WTC11 (cell line): ENCODE data around the gene NAA80. TPM values are rescaled to one million over a fixed set of nuclear protein-coding genes. Genes with fewer than 3 reads are reported as not detected.

Source experiments
- ATAC-seq: fragments of 200-7000 bp; cut with Tn5 transposase; 2 replicates; pipeline ENCODE4 v1.10.0; 2021; ENCODE audit warnings: mild to moderate bottlenecking, moderate library complexity
- CTCF ChIA-PET: fragments of 300-600 bp; sonication (Branson Sonifier 250); formaldehyde crosslinking; loops from one replicate; lab custom pipeline; 2021; ENCODE audit warnings: antibody characterized with exemption; lab: Charles Lee
- POLR2A ChIA-PET: fragments of 350-600 bp; sonication (Branson Sonifier 250); formaldehyde crosslinking; loops from one replicate; lab custom pipeline; 2021; ENCODE audit warnings: antibody characterized with exemption; lab: Charles Lee
- DNase-seq: peaks from one replicate; pipeline ENCODE4 v3.0.0; 2021; ENCODE audit warnings: low spot score
- H3K27ac Mint-ChIP-seq: 2 replicates; pipeline ENCODE4 v1.8.0; 2021; ENCODE audit warnings: mixed read lengths
- H3K27me3 Mint-ChIP-seq: 2 replicates; pipeline ENCODE4 v1.8.0; 2021; ENCODE audit warnings: low read depth, mild to moderate bottlenecking, moderate library complexity, mixed read lengths
- H3K36me3 Mint-ChIP-seq: 2 replicates; pipeline ENCODE4 v1.8.0; 2021; ENCODE audit warnings: mixed read lengths
- H3K4me1 Mint-ChIP-seq: 2 replicates; pipeline ENCODE4 v1.8.0; 2022; ENCODE audit warnings: mixed read lengths
- H3K4me3 Mint-ChIP-seq: 2 replicates; pipeline ENCODE4 v1.8.0; 2021; ENCODE audit warnings: mild to moderate bottlenecking, moderate library complexity, mixed read lengths
- H3K9me3 Mint-ChIP-seq: 2 replicates; pipeline ENCODE4 v1.8.0; 2021; ENCODE audit warnings: mixed read lengths
- AFF4 ChIP-seq: sonication (generic); formaldehyde crosslinking; IDR thresholded peaks from 2 replicates; pipeline ENCODE4 v1.8.1; 2023; ENCODE audit warnings: mild to moderate bottlenecking, missing genetic modification reagents, borderline replicate concordance
- EMX1 ChIP-seq: fragments of 250-450 bp; sonication (Bioruptor Pico); IDR thresholded peaks from 2 replicates; pipeline ENCODE4 v1.8.0; 2021; ENCODE audit warnings: mild to moderate bottlenecking
- FOXJ3 ChIP-seq: sonication (generic); formaldehyde crosslinking; IDR thresholded peaks from 2 replicates; pipeline ENCODE4 v1.9.0; 2021; ENCODE audit warnings: missing genetic modification reagents, mild to moderate bottlenecking, borderline replicate concordance
- GABPB1 ChIP-seq: sonication (generic); formaldehyde crosslinking; IDR thresholded peaks from 2 replicates; pipeline ENCODE4 v1.8.1; 2023; ENCODE audit warnings: mild to moderate bottlenecking, missing genetic modification reagents
- IRF1 ChIP-seq: sonication (generic); formaldehyde crosslinking; IDR thresholded peaks from 2 replicates; pipeline ENCODE4 v1.8.0; 2023; ENCODE audit warnings: missing genetic modification reagents
- JAZF1 ChIP-seq: fragments of 250-450 bp; sonication (Bioruptor Pico); IDR thresholded peaks from 2 replicates; pipeline ENCODE4 v1.9.0; 2021; ENCODE audit warnings: moderate library complexity, mild to moderate bottlenecking, inconsistent platforms
- MYBL2 ChIP-seq: sonication (generic); formaldehyde crosslinking; IDR thresholded peaks from 2 replicates; pipeline ENCODE4 v1.8.1; 2023; ENCODE audit warnings: mild to moderate bottlenecking, moderate library complexity, missing genetic modification reagents
- NFE2L1 ChIP-seq: sonication (generic); formaldehyde crosslinking; IDR thresholded peaks from 2 replicates; pipeline ENCODE4 v1.8.1; 2023; ENCODE audit warnings: missing genetic modification reagents
- NFYB ChIP-seq: sonication (generic); formaldehyde crosslinking; conservative IDR thresholded peaks from 2 replicates; pipeline ENCODE4 v1.8.0; 2022; ENCODE audit warnings: low read depth, missing genetic modification reagents
- RELA ChIP-seq: sonication (generic); formaldehyde crosslinking; IDR thresholded peaks from 2 replicates; pipeline ENCODE4 v1.8.1; 2022; ENCODE audit warnings: missing genetic modification reagents, mild to moderate bottlenecking, borderline replicate concordance
- RORB ChIP-seq: fragments of 250-450 bp; sonication (Bioruptor Pico); IDR thresholded peaks from 2 replicates; pipeline ENCODE4 v1.9.0; 2021; ENCODE audit warnings: mild to moderate bottlenecking
- SMAD3 ChIP-seq: sonication (generic); formaldehyde crosslinking; IDR thresholded peaks from 2 replicates; pipeline ENCODE4 v1.8.0; 2022; ENCODE audit warnings: missing genetic modification reagents, mild to moderate bottlenecking, borderline replicate concordance
- SMAD4 ChIP-seq: sonication (generic); formaldehyde crosslinking; IDR thresholded peaks from 2 replicates; pipeline ENCODE4 v1.8.0; 2022; ENCODE audit warnings: mild to moderate bottlenecking, missing genetic modification reagents
- TEAD1 ChIP-seq: sonication (generic); formaldehyde crosslinking; IDR thresholded peaks from 2 replicates; pipeline ENCODE4 v1.8.0; 2022; ENCODE audit warnings: mild to moderate bottlenecking, missing genetic modification reagents
- ZBTB43 ChIP-seq: sonication (generic); formaldehyde crosslinking; IDR thresholded peaks from 2 replicates; pipeline ENCODE4 v1.8.1; 2023; ENCODE audit warnings: mild to moderate bottlenecking, missing genetic modification reagents
- total RNA-seq: library from RNA; stranded (reverse); gene quantifications from 3 replicates; pipeline ENCODE4 v1.2.3, GENCODE V29; 2021
- TF ChIP-seq, protein P1 (sequence below): sonication (generic); formaldehyde crosslinking; IDR thresholded peaks from 2 replicates; pipeline ENCODE4 v1.8.0; 2022; ENCODE audit warnings: mild to moderate bottlenecking, missing genetic modification reagents
- TF ChIP-seq, protein P2 (sequence below): sonication (generic); formaldehyde crosslinking; IDR thresholded peaks from 2 replicates; pipeline ENCODE4 v1.8.1; 2023; ENCODE audit warnings: mild to moderate bottlenecking, missing genetic modification reagents, moderate library complexity
- TF ChIP-seq, protein P3 (sequence below): sonication (generic); formaldehyde crosslinking; IDR thresholded peaks from 2 replicates; pipeline ENCODE4 v1.8.1; 2022; ENCODE audit warnings: mild to moderate bottlenecking, missing genetic modification reagents, moderate library complexity, borderline replicate concordance

Gene NAA80
- total RNA-seq, 1 experiment from 2014 or later = 17.3 TPM

DNA sequence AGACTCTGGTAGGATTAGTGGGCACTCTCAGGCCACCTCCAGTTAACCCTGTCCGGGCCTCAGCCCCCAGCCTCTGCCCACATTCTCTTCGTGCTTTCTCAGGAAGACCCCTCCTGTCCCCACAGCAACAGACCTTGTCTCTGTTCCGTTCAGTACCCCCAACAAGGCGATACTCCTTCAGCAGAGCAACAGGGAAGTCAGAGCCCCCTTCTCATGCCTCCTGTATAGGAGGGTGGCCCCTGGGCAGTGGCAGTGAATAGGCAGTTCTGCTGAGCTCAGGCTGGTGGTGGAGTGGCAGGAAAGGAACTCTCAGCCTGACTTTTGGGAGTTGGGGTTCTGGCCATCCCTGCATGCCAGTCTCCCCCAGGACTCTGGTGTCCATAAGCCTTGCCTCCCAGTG lies 29.7 kb downstream of the NAA80 start:
- Mint-ChIP-seq H3K36me3 (no peaks in the 10 kb centered on the region), H3K9me3 (no peaks in the 10 kb centered on the region), H3K4me3 (no peak overlapping the region), H3K27ac (no peak overlapping the region)
- POLR2A ChIA-PET = interaction anchor here (1.0 to 1.5 kb wide), 3 partner anchors 10 to 75 kb away, joined by 4 to 5 read pairs (median 4); no protein-coding TSS in a partner anchor
- DNase-seq (no peak), ATAC-seq (no peak)
- CTCF ChIA-PET = interaction anchor here (0.6 to 12.5 kb wide), 6 partner anchors 10 to 76 kb away, joined by 3 to 145 read pairs (median 6); partner anchors contain the start of gene GNAT1
- TF ChIP-seq NFYB (no peak), SMAD3 (no peak), MYBL2 (CRISPR knock-in tag) (no peak), NFE2L1 (CRISPR knock-in tag) (no peak), SMAD4 (CRISPR knock-in tag) (no peak), ZBTB43 (CRISPR knock-in tag) (no peak), GABPB1 (CRISPR knock-in tag) (no peak), IRF1 (no peak), RORB (CRISPR knock-in tag) (no peak), EMX1 (CRISPR knock-in tag) (no peak), FOXJ3 (CRISPR knock-in tag) (no peak), TEAD1 (CRISPR knock-in tag) (no peak), AFF4 (no peak), JAZF1 (CRISPR knock-in tag) (no peak), RELA (no peak)
- TF ChIP-seq, protein P1, sequence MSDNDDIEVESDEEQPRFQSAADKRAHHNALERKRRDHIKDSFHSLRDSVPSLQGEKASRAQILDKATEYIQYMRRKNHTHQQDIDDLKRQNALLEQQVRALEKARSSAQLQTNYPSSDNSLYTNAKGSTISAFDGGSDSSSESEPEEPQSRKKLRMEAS (CRISPR knock-in tag) = no peak
- TF ChIP-seq, protein P2, sequence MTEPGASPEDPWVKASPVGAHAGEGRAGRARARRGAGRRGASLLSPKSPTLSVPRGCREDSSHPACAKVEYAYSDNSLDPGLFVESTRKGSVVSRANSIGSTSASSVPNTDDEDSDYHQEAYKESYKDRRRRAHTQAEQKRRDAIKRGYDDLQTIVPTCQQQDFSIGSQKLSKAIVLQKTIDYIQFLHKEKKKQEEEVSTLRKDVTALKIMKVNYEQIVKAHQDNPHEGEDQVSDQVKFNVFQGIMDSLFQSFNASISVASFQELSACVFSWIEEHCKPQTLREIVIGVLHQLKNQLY (CRISPR knock-in tag) = no peak
- TF ChIP-seq, protein P3, sequence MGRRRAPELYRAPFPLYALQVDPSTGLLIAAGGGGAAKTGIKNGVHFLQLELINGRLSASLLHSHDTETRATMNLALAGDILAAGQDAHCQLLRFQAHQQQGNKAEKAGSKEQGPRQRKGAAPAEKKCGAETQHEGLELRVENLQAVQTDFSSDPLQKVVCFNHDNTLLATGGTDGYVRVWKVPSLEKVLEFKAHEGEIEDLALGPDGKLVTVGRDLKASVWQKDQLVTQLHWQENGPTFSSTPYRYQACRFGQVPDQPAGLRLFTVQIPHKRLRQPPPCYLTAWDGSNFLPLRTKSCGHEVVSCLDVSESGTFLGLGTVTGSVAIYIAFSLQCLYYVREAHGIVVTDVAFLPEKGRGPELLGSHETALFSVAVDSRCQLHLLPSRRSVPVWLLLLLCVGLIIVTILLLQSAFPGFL (CRISPR knock-in tag) = no peak
- TF ChIP-seq, all 79 proteins: peak for 0
- Mint-ChIP-seq H3K27me3 (peaks cover 17% of the 10 kb centered on the region), H3K4me1 (peaks cover 50% of the 10 kb centered on the region)
